ENCODE measurements around the gene TSEN54.

- TF ChIP-seq EP300 (IDR thresholded peaks at IDR 0.05) (no peak), CTCF (IDR thresholded peaks at IDR 0.05) (no peak)
Observed at GRCh38 chr17:75557075-75557851, 40.9 kb downstream of the TSEN54 start.
